HG03520 (cell line): ENCODE results near the gene PIP4K2A.
A peak's percentile ranks its signal among the peaks of the same experiment; 100 is the strongest.
"Not testable (repeated sequence)": the region's sequence is repeated elsewhere in the genome, so short reads cannot be mapped to it uniquely, and the experiment has no call there.

Experiments used
- ATAC-seq: cut with Tn5 transposase; IDR thresholded peaks from one replicate; pipeline ENCODE4 v1.9.1; 2021; ENCODE audit warnings: mild to moderate bottlenecking, moderate library complexity; ENCODE audit not compliant: unreplicated experiment

PIP4K2A gene

GRCh38 chr10:22719406-22720042 is 5.1 kb upstream of the PIP4K2A start:
- no peak for ATAC-seq

DNA sequence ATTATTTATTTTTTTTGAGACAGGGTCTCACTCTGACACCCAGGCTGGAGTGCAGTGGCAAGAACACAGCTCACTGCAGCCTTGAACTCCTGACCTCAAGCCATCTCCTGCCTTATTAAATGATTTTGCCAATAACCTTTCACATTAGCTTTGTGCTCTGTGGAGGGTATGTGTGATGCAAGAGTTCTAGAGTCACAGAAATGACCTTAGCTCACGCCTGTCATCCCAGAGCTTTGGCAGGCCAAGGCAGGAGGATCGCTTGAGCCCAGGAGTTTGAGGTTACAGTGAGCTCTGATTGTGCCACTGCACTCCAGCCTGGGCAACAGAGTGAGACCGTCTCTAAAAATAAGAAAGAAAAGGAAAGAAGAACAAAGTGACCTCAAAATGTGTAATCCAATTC is 4.3 kb upstream of the PIP4K2A start:
- not testable (repeated sequence) for ATAC-seq

- no peak for ATAC-seq
Observed at GRCh38 chr10:22717728-22718127, 3.4 kb upstream of the PIP4K2A start.

DNA sequence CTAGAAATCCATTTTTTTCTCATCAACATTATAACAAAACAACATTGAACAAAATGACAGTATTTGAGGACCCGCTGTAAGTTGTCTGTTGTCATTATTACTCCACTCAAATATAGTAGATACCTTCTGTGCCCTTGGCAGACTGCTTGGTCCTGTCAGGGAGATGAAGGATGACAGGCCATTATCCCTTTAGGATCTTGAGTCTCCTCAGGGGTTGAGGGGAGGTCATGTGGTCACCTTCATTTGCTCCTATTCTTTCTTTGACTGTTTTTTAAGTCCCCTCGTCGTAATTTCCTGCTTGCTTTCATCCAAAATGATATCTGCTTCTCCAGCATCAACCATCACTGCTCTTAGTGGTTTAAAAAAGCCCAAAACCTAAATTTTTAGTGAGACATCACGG is 2.6 kb upstream of the PIP4K2A start:
- no peak for ATAC-seq

- no peak for ATAC-seq
Observed at GRCh38 chr10:22715290-22715625, 880 bp upstream of the PIP4K2A start.

GRCh38 chr10:22713853-22714478 is 412 bp downstream of the PIP4K2A start:
- peak; percentile 13 for ATAC-seq

DNA sequence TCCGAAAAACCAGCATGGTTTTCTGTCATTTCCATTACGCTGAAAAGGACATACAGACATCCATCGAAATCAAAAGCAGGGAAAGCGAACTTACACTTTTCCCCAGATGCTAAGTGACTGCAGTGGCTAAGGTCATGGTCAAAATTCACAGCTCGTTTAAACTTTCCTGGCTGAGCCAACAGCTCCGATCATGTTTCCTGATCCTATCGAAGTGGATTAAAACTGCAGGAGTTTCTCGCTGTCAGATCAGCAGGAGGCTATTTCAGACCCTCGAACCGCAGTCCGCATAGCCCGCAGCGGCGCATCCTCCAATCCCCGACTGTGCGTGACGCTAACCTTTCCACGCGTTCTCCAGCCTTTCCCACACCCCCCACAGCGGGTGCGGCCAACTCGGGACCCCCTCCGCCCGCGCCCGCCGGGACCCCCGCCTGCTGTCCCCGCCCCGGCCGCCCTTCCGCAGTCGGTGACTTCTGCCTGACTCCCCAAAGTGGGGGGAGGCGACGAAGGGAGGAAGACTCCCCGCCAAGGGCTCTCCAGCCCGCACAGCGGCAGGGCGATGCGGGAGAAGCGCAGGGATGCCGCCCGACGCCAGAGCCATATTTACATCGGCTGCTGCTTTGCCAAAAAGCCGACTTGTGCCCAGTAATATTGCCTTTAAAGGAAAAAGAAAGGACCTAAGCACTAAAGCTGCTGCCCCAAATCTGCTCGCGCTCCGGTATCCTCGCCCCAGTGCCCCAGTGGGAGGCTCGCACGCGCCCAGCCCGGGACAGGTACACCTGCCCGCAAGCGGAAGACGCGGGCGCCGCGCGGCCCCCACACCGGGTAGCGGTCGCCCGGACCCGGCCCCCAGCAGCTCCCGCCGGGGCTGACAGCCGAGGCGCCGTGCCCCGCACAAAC is 1.2 kb downstream of the PIP4K2A start:
- ATAC-seq: no peak

DNA sequence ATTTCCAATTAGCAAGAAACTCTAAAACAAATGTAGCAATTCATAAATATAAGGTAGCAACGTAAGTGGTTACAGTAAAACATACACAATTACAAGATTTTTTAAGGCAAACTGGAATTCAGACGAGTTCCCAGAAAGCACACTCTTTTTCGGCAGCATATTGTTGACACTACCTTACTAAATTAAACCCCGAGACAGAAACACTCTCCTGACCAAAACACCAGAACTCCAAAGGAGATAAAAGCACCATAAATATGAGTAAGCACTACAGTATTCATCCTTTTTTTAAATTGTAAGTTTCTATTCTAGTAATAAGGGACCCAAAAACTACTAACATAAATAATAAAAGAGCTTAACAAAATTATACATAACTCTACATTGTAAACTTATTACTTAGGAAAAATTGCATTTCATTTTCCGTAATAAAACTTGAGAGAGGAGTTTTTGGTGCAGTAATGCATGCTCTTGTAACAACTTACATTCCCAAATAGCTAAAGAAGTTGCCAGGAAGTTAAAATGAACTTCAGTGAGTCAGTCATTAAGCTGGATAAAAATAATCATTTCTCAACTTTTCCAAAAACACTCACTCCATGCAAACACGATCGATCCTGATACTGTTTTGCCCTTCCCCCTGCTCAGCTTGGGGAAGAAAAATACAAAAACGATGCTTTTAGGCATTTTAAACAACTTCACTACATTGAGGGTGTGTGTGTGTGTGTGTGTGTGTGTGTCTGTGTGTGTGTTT is 2.0 kb downstream of the PIP4K2A start:
- ATAC-seq: no peak

GRCh38 chr10:22711373-22711772 is 3.0 kb downstream of the PIP4K2A start:
- ATAC-seq: no peak

GRCh38 chr10:22710139-22710745 is 4.1 kb downstream of the PIP4K2A start:
- no peak for ATAC-seq

DNA sequence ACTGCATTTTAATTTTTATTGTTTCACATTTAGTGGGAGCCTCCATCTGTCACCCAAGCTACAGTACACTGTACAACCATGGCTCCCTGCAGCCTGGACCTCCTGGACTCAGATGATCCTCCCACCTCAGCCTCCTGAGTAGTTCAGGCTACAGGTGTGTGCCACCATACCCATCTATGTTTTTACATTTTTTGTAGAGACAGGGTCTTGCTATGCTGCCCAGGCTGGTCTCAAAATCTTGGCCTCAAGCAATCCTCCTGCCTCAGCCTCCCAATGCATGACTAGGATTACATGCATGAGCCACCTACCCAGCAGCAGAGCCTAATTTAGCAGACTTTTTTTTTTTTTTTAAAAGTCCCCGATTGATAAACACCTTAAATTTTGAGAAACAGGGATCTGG is 5.6 kb downstream of the PIP4K2A start:
- ATAC-seq: no peak

- ATAC-seq: no peak
Observed at GRCh38 chr10:22705527-22705926, 8.9 kb downstream of the PIP4K2A start.

DNA sequence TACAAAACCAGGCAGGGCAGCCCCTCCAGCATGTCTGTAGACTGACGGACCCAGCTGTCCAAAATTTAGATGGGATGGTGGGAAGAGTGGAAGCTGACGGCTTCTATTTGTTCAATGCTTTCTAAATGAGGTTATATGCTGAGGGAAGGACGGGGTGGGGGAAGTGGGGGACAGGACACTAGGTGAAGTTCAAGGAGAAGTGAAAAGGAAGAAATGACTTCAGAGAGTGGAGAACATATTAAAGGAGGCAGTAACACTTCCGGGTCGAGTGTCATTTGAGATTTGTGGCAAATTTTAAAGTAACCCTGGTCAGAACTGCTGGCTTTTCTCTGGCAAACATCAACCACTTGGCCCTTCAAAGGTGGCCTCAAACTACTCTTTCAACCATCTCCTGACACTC is 9.4 kb downstream of the PIP4K2A start:
- peak; percentile 29 for ATAC-seq

GRCh38 chr10:22704471-22704911 is 9.9 kb downstream of the PIP4K2A start:
- ATAC-seq: peak; percentile 40

- no peak for ATAC-seq
Observed at GRCh38 chr10:22702348-22702747, 12.0 kb downstream of the PIP4K2A start.

DNA sequence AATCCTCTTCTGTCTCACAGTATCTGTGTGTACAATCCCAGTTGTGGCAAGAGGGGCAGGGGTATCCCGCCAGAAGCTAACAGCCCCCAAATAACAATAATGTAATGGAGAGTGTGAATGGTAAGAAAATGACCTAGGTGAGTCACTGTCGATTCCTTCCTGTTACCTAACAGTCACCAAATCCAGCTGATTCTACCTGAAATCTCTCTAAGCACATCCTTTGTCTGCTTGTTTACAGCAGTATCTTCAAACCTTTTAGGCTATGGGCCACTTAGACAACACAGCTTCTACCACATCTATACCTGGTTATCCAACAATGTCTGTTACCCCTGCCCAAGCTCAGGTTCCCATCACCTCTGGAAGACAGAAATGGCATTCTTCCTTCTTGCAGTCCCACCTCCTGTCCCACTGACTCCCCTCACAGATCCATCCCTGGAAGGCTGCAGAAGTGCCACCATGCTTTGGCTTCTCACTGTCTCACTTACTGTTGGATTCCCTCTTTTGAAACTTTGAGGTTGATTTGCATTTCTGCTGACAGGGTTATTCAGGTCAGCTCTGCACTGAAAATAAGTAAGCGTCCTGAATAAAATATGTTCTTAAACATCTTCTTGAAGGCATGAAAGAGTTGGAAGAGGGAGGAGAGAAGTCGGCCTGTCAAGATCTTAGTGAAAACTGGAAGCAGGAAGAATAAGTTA is 13.1 kb downstream of the PIP4K2A start:
- no peak for ATAC-seq

DNA sequence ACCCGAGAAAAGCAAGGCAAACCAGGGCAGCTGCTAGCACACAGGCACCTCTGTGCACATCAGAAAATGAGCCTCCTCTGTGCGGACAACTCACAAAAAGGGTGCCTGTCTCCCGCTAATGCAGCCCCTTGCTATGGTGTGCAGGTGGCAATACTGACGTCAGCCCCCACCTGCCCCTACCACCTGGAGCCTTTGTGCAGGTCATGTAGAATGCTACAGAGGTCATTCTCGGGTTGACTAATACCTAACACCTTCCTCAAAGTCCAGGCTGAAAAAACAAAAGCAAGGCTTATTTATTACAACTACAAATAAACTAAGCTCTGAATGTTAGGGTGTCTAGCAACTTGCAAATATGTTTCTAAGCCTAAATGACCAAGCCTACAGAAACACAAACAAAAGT is 13.9 kb downstream of the PIP4K2A start:
- peak; percentile 41 for ATAC-seq

GRCh38 chr10:22699976-22700375 is 14.4 kb downstream of the PIP4K2A start:
- ATAC-seq: peak; percentile 1

DNA sequence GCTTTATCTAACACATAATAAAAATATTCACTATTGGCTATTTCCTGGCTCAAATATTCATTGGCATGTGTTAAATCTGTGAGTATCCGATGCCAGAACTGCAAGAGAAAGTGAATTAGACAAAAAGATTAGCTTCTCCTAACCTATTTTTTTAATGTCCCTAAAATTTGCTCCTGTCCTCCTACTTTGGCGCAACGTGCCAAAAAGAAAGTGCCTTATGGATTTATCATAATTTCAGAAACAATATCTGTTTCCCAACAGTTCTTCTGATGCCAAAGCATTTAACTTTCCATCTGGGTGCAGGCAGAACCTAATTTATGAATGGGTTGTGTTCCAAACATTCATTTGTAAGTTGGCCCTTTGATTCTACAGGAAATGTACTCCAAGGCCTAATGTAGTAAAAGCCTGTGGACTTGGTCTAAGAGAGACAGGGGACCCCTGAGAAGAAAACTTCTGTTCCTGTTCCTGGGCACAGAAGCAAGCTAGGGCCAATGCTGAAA is 15.4 kb downstream of the PIP4K2A start:
- no peak for ATAC-seq

DNA sequence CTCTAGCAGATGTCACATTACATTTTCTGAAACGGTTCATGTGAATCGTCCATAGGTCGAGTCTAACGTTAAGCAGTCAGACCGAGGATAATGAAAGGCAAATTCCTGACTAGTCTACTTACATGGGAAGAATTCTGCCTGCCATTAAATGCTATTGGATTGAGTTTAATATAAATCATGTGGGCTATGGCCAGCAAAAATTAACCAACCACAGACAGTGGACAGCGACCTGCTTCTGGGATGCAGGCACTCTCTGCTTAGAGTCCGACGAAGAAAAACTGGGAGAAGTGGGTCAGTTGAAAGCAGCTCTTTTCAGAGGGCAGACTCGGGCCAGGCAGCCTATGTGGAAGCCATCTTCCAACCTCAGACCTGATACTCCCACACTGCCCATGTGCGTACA is 16.6 kb downstream of the PIP4K2A start:
- ATAC-seq: no peak
